H1 (cell line): ENCODE results near the gene HS1BP3. TPM values are rescaled to one million over a fixed set of nuclear protein-coding genes. Genes with fewer than 3 reads are reported as not detected.

Source experiments
- CTCF ChIA-PET: fragments of 300-600 bp; sonication (Branson Sonifier 250); formaldehyde crosslinking; loops from one replicate; lab custom pipeline; 2021; ENCODE audit not compliant: partially characterized antibody; lab: Charles Lee
- POLR2A ChIA-PET: fragments of 300-600 bp; sonication (Branson Sonifier 250); formaldehyde crosslinking; loops from one replicate; lab custom pipeline; 2021; ENCODE audit warnings: inconsistent platforms; ENCODE audit not compliant: partially characterized antibody; lab: Charles Lee
- DNase-seq, 2 experiments: peaks; one replicate each; pipeline versions ENCODE4 v3.0.0 to v3.0.0-alpha.2; 2010 to 2022; ENCODE audit warnings: low spot score in 2 of 2, low read depth in 1 of 2, mixed read lengths in 1 of 2
- FAIRE-seq: peaks from 2 replicates; lab custom pipeline; 2011; peaks lifted over from hg19 to GRCh38; lab: Jason Lieb, UNC
- H2AFZ ChIP-seq: 2 replicates; pipeline ENCODE4 v1.8.1; 2012; ENCODE audit warnings: low read length, inconsistent platforms
- H2AK5ac ChIP-seq: 2 replicates; pipeline ENCODE4 v1.6.1; 2013; ENCODE audit warnings: low read depth, low read length
- H2BK120ac ChIP-seq: replicated peaks from 2 replicates; pipeline ENCODE3; 2013; ENCODE audit warnings: low read depth, low read length, inconsistent platforms
- H2BK12ac ChIP-seq: 2 replicates; pipeline ENCODE4 v1.6.1; 2013; ENCODE audit warnings: low read depth, low read length
- H2BK15ac ChIP-seq: 2 replicates; pipeline ENCODE4 v1.6.1; 2013; ENCODE audit warnings: low read length
- H2BK20ac ChIP-seq: 2 replicates; pipeline ENCODE4 v1.6.1; 2013; ENCODE audit warnings: low read length
- H2BK5ac ChIP-seq: 2 replicates; pipeline ENCODE4 v1.6.1; 2013; ENCODE audit warnings: low read depth, low read length
- H3K14ac ChIP-seq: 2 replicates; pipeline ENCODE4 v1.6.1; 2013; ENCODE audit warnings: inconsistent platforms; ENCODE audit not compliant: insufficient read length
- H3K18ac ChIP-seq: 2 replicates; pipeline ENCODE4 v1.6.1; 2013; ENCODE audit warnings: low read length; ENCODE audit errors: extremely low read depth
- H3K23ac ChIP-seq: 2 replicates; pipeline ENCODE4 v1.6.1; 2013; ENCODE audit warnings: inconsistent platforms; ENCODE audit not compliant: insufficient read length
- H3K23me2 ChIP-seq: 2 replicates; pipeline ENCODE4 v1.6.1; 2013; ENCODE audit warnings: low read depth, low read length
- H3K27ac ChIP-seq: 2 replicates; pipeline ENCODE4 v1.6.1; 2011; ENCODE audit warnings: low read depth, low read length, inconsistent platforms
- H3K27me3 ChIP-seq, 4 experiments: replicated peaks in 1 of 4; 1 replicate in 1 of 4; 2 replicates in 3 of 4; pipeline versions ENCODE4 v1.6.1 to v1.8.1; 2011 to 2013; ENCODE audit warnings: low read length in 3 of 4, mild to moderate bottlenecking in 3 of 4, inconsistent platforms in 2 of 4, mixed read lengths in 2 of 4, moderate library complexity in 1 of 4; ENCODE audit not compliant: control insufficient read depth in 3 of 4, insufficient read depth in 3 of 4; ENCODE audit errors: extremely low read depth in 1 of 4
- H3K36me3 ChIP-seq, 4 experiments: 2 replicates each; pipeline versions ENCODE4 v1.6.1 to v1.8.1; 2011 to 2013; ENCODE audit warnings: mild to moderate bottlenecking in 4 of 4, low read length in 3 of 4, moderate library complexity in 2 of 4, control low read depth in 1 of 4, inconsistent platforms in 1 of 4; ENCODE audit not compliant: insufficient read depth in 4 of 4, control insufficient read depth in 2 of 4
- H3K4ac ChIP-seq: replicated peaks from 2 replicates; pipeline ENCODE3; 2013; ENCODE audit warnings: low read length, low read depth, mixed read lengths, inconsistent platforms; ENCODE audit not compliant: insufficient read length
- H3K4me1 ChIP-seq, 4 experiments: replicated peaks in 1 of 4; 1 replicate in 1 of 4; 2 replicates in 3 of 4; pipeline versions ENCODE4 v1.6.1 to v1.8.1; 2011 to 2013; ENCODE audit warnings: low read length in 3 of 4, inconsistent platforms in 2 of 4, mixed read lengths in 1 of 4; ENCODE audit not compliant: insufficient read depth in 4 of 4, control insufficient read depth in 3 of 4
- H3K4me2 ChIP-seq, 2 experiments: 2 replicates each; pipeline versions ENCODE4 v1.6.1 to v1.8.1; 2011 to 2013; ENCODE audit warnings: low read depth in 2 of 2, low read length in 2 of 2, control low read depth in 1 of 2, inconsistent platforms in 1 of 2, mild to moderate bottlenecking in 1 of 2; ENCODE audit not compliant: insufficient read depth in 1 of 2
- H3K4me3 ChIP-seq, 4 experiments: fragments of 200-600, 300-600 bp in 1 of 4; sonication (generic), shearing (Covaris generic), sonication (Bioruptor Twin) in 1 of 4; 2 replicates each; pipeline versions ENCODE4 v1.5.1 to v1.8.1; 2011 to 2016; ENCODE audit warnings: low read length in 4 of 4, low read depth in 3 of 4, control low read depth in 2 of 4, inconsistent platforms in 2 of 4, mild to moderate bottlenecking in 2 of 4, mixed read lengths in 1 of 4, moderate library complexity in 1 of 4; ENCODE audit not compliant: insufficient read depth in 2 of 4; ENCODE audit errors: extremely low read depth in 1 of 4
- H3K56ac ChIP-seq: replicated peaks from 2 replicates; pipeline ENCODE3; 2013; ENCODE audit warnings: low read depth, mild to moderate bottlenecking, mixed read lengths, low read length, inconsistent platforms; ENCODE audit not compliant: insufficient read length
- H3K79me1 ChIP-seq: 2 replicates; pipeline ENCODE4 v1.6.1; 2013; ENCODE audit warnings: low read depth, low read length, control low read depth
- H3K79me2 ChIP-seq, 2 experiments: 2 replicates each; pipeline versions ENCODE4 v1.6.1 to v1.8.1; 2012 to 2013; ENCODE audit warnings: low read length in 2 of 2, mild to moderate bottlenecking in 2 of 2, inconsistent platforms in 1 of 2; ENCODE audit not compliant: insufficient read depth in 2 of 2, control insufficient read depth in 1 of 2
- H3K9ac ChIP-seq, 4 experiments: replicated peaks in 1 of 4; 1 replicate in 1 of 4; 2 replicates in 3 of 4; pipeline versions ENCODE4 v1.6.1 to v1.8.1; 2011 to 2013; ENCODE audit warnings: low read depth in 3 of 4, low read length in 3 of 4, control low read depth in 2 of 4, mild to moderate bottlenecking in 2 of 4, moderate library complexity in 2 of 4, inconsistent platforms in 1 of 4; ENCODE audit errors: extremely low read depth in 1 of 4
- H3K9me3 ChIP-seq, 2 experiments: 2 replicates each; pipeline versions ENCODE4 v1.6.1 to v1.8.1; 2012 to 2013; ENCODE audit warnings: mild to moderate bottlenecking in 2 of 2, moderate library complexity in 2 of 2, control low read depth in 1 of 2, inconsistent platforms in 1 of 2, low read depth in 1 of 2, low read length in 1 of 2, mixed read lengths in 1 of 2; ENCODE audit not compliant: insufficient read depth in 2 of 2
- H4K20me1 ChIP-seq, 2 experiments: replicated peaks in 1 of 2; 2 replicates each; pipeline versions ENCODE3 to v1.8.1; 2011 to 2013; ENCODE audit warnings: inconsistent platforms in 2 of 2, low read length in 2 of 2, mild to moderate bottlenecking in 1 of 2; ENCODE audit not compliant: insufficient read depth in 2 of 2, control insufficient read depth in 1 of 2
- H4K5ac ChIP-seq: 2 replicates; pipeline ENCODE4 v1.6.1; 2013; ENCODE audit warnings: low read length, low read depth, mixed read lengths, inconsistent platforms; ENCODE audit not compliant: insufficient read length
- H4K8ac ChIP-seq: 2 replicates; pipeline ENCODE4 v1.8.0; 2013; ENCODE audit warnings: mild to moderate bottlenecking, moderate library complexity, low read length, inconsistent platforms; ENCODE audit not compliant: insufficient read depth; ENCODE audit errors: extremely low read depth
- H4K91ac ChIP-seq: replicated peaks from 2 replicates; pipeline ENCODE3; 2013; ENCODE audit warnings: low read length, mixed read lengths, inconsistent platforms; ENCODE audit not compliant: insufficient read length
- ATF3 ChIP-seq: IDR thresholded peaks from 2 replicates; pipeline ENCODE4 v1.6.1; 2011; ENCODE audit warnings: low read depth, mild to moderate bottlenecking, low read length; ENCODE audit not compliant: insufficient read depth
- BCL11A ChIP-seq, 2 experiments: IDR thresholded peaks; one replicate each; pipeline ENCODE4 v1.6.1; 2011; ENCODE audit warnings: low read depth in 2 of 2, low read length in 2 of 2, mild to moderate bottlenecking in 2 of 2
- CHD2 ChIP-seq: IDR thresholded peaks from 2 replicates; pipeline ENCODE4 v1.6.1; 2012; ENCODE audit warnings: low read length, improper control_type of control experiment
- EGR1 ChIP-seq: IDR thresholded peaks from 2 replicates; pipeline ENCODE4 v1.6.1; 2011; ENCODE audit warnings: low read depth, low read length, borderline replicate concordance
- GABPA ChIP-seq: IDR thresholded peaks from 2 replicates; pipeline ENCODE4 v1.6.1; 2011; ENCODE audit warnings: mild to moderate bottlenecking, low read length, moderate library complexity, borderline replicate concordance; ENCODE audit not compliant: insufficient read depth
- HDAC2 ChIP-seq, 2 experiments: fragments of 300-600 bp in 1 of 2; sonication (generic) in 1 of 2; IDR thresholded peaks; 2 replicates each; pipeline ENCODE4 v1.6.1; 2011 to 2012; ENCODE audit warnings: low read depth in 2 of 2, low read length in 2 of 2, mild to moderate bottlenecking in 2 of 2, moderate library complexity in 2 of 2, borderline replicate concordance in 1 of 2, inconsistent platforms in 1 of 2
- KDM1A ChIP-seq: fragments of 200-600, 300-600 bp; sonication (generic); IDR thresholded peaks from 2 replicates; pipeline ENCODE4 v1.7.1; 2016; ENCODE audit warnings: mild to moderate bottlenecking, low read length, borderline replicate concordance
- POU5F1 ChIP-seq: IDR thresholded peaks from 2 replicates; pipeline ENCODE4 v1.6.1; 2011; ENCODE audit warnings: low read depth, mild to moderate bottlenecking, low read length, moderate library complexity
- RAD21 ChIP-seq, 2 experiments: IDR thresholded peaks in 1 of 2; conservative IDR thresholded peaks in 1 of 2; 2 replicates each; pipeline ENCODE4 v1.6.1; 2011; ENCODE audit warnings: low read depth in 2 of 2, low read length in 2 of 2, improper control_type of control experiment in 1 of 2, inconsistent platforms in 1 of 2, mild to moderate bottlenecking in 1 of 2, moderate library complexity in 1 of 2
- SP4 ChIP-seq: IDR thresholded peaks from 2 replicates; pipeline ENCODE4 v1.6.1; 2012; ENCODE audit warnings: low read length, inconsistent platforms
- TCF12 ChIP-seq: IDR thresholded peaks from 2 replicates; pipeline ENCODE4 v1.6.1; 2011; ENCODE audit warnings: low read depth, mild to moderate bottlenecking, low read length
- TEAD4 ChIP-seq: IDR thresholded peaks from 2 replicates; pipeline ENCODE4 v1.6.1; 2012; ENCODE audit warnings: low read depth, low read length, inconsistent platforms, mixed read lengths
- WGBS, 2 experiments: shearing (Covaris generic) in 1 of 2; methylation state at CpG; one replicate each; pipeline versions ENCODE4 v1.1.6 to v1.1.7; 2013 to 2015; ENCODE audit warnings: low lambda C conversion rate in 2 of 2, mixed read lengths in 2 of 2, inconsistent platforms in 1 of 2, low coverage in 1 of 2, missing lambda C conversion rate in 1 of 2; ENCODE audit not compliant: insufficient replicate concordance in 2 of 2, insufficient coverage in 1 of 2, insufficient read length in 1 of 2; ENCODE audit errors: extremely low coverage in 1 of 2, missing lambda C conversion rate in 1 of 2; 5-methylcytosine and 5-hydroxymethylcytosine counted together
- polyA plus RNA-seq, 7 experiments: library from polyadenylated mRNA; depleted of rRNA in 3 of 7; stranded (reverse) in 5 of 7; unstranded in 2 of 7; fragments of >200 nt in 5 of 7; fragments of 200-250 nt in 2 of 7; gene quantifications; 1 replicate in 5 of 7; 2 replicates in 1 of 7; 4 replicates in 1 of 7; pipeline versions ENCODE4 v1.2.1 to v1.2.3, GENCODE V29; 2011 to 2013; ENCODE audit warnings: missing spikeins in 2 of 7, mixed read lengths in 2 of 7
- total RNA-seq: library from RNA; stranded (reverse); fragmentation: NEBNext Ultra II Directional; extraction: Animal tissue kit (Norgen Biotek cat#: 25700); gene quantifications from 2 replicates; pipeline ENCODE4 v1.2.1, GENCODE V29; 2021

The HS1BP3 gene
- total and polyA plus RNA-seq, 2 of the 8 experiments (the other 6 are each of a cell fraction or from before 2014, with no cell fraction given): 11.1 to 11.3 TPM

DNA sequence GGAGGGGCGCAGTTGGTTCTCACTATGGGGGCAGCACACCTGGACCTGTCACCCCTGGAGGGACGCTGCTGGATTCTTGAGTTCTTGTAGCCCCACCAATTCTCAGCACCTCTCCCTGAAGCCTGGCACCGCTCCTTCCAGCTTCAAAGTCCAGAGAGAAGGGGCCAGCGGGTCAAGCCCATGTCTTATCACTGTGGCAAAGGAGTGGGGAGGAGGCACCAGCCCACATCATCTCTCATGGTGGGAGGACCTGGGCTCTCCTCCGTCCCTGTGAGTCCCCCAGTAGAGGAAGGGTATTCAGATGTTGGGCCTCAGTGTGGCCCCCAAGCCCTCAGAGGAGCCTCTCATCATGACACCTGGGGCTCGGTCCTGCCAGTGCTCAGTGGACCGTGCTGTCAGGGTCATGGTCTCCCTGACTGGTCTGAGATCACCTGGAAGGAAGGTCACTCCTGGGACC is 67.4 kb downstream of the HS1BP3 start:
- Histone ChIP-seq H2AK5ac (peak overlapping the region; percentile 91; the same call in 1 of the 2 replicates), H3K27me3 (no peaks in the 10 kb centered on the region), H4K8ac (no peak overlapping the region; the same call in 1 of the 2 replicates), H3K9me3 (peaks cover 5 to 6% of the 10 kb centered on the region in 2 experiments; a peak in 2 of 4 replicates), H2BK5ac (peak overlapping the region; percentile 98; the same call in 1 of the 2 replicates), H3K4ac (no peak overlapping the region), H3K4me1 (peaks cover 7 to 16% (median 11%) of the 10 kb centered on the region in 4 experiments), H2AFZ (no peak overlapping the region), H3K14ac (no peak overlapping the region), H4K20me1 (no peaks in the 10 kb centered on the region), H4K91ac (peak overlapping the region; percentile 90), H2BK120ac (no peak overlapping the region), H3K4me2 (no peak overlapping the region; a peak in 1 of 4 replicates), H2BK15ac (no peak overlapping the region), H3K79me2 (no peaks in the 10 kb centered on the region), H3K23ac (no peak overlapping the region), H3K4me3 (no peak overlapping the region), H3K23me2 (peaks cover 3% of the 10 kb centered on the region; the same call in 1 of the 2 replicates), H3K79me1 (no peaks in the 10 kb centered on the region), H3K18ac (peak overlapping the region; percentile 24; the same call in 1 of the 2 replicates), H3K9ac (no peak overlapping the region), H2BK12ac (peak overlapping the region; percentile 96), H3K36me3 (no peaks in the 10 kb centered on the region), H3K56ac (no peak overlapping the region), H2BK20ac (peak overlapping the region; percentile 94), H4K5ac (no peak overlapping the region), H3K27ac (no peak overlapping the region)
- 96% methylated on average over 7 of the region's 7 CpGs; no CpG with 5 or more reads in 1 of the 2 experiments for WGBS, 2 experiments
- ChIA-PET POLR2A (interaction anchor here (0.9 to 1.2 kb wide), 2 partner anchors 21 to 136 kb away, joined by 5 read pairs; partner anchors contain the start of gene RHOB), CTCF (interaction anchor here (0.9 to 1.6 kb wide), 4 partner anchors 15 to 135 kb away, joined by 4 to 5 read pairs (median 4); no protein-coding TSS in a partner anchor)
- no peak for FAIRE-seq
- DNase-seq: no peak
- no peak for TF ChIP-seq CHD2
- no peak for TF ChIP-seq KDM1A
- TF ChIP-seq RAD21 (IDR thresholded peaks at IDR 0.05 in 1 of 2, conservative IDR thresholded peaks at IDR 0.05 in 1 of 2; ENCODE audit: low read depth in 2 of 2, low read length in 2 of 2): no peak
- no peak for TF ChIP-seq TCF12
- TF ChIP-seq HDAC2 (IDR thresholded peaks at IDR 0.05; ENCODE audit: borderline replicate concordance in 1 of 2, low read depth in 2 of 2, low read length in 2 of 2): no peak
- TF ChIP-seq EGR1: no peak
- no peak for TF ChIP-seq BCL11A (IDR thresholded peaks at IDR 0.05; ENCODE audit: low read depth in 2 of 2, low read length in 2 of 2)
- TF ChIP-seq SP4: no peak
- TF ChIP-seq GABPA: no peak
- TF ChIP-seq POU5F1: no peak
- no peak for TF ChIP-seq ATF3
- TF ChIP-seq TEAD4: no peak
